Amygdala (tissue), 56 donors: ENCODE results near the gene CCR6.

Source experiments
- DNase-seq, 56 donors: peaks; one replicate each; lab custom pipeline; 2025; lab: John Stamatoyannopoulos, UW

The CCR6 gene

DNA sequence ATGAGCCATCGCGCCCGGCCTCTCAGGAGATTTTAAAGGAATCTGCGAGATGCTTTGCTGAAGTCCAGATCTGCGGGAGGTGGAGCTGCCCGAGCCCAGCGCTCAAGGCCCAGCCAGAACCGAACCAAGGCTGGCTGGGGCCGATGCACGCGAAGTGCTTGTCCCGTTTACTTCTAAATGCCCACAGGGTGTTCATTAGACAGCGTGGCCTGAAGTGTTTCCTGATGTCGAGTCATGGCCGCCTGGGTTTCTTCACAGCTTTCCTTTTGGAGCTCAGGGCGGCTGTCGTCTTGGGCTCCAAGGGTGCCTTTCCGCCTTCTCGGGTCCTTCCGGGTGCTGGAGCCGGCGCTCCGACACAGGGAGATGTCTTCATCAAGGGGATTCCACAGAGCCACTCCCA, 25.1 kb upstream of the CCR6 start:
- DNase-seq: no peak

- no peak for DNase-seq
Measured at GRCh38 chr6:167098825-167099225, 24.1 kb upstream of the CCR6 start.

DNA sequence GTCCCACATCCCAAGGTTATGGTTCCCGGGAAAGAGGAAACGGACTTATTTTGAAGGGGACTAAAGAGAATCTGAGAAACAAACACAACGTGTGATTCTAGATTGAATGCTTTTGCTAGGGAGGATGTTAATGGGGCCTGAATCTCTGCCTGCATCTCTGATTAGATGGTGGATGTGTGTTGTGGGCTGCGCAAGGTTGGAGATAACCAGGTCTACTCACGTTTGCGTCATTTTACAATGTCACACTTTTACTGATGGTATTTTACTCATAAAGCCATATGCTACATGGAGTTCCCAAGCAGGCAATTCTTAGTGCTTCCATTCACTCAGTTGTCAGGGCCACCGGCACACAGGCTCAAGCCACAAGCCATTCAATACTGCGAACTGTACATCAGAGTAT, 23.2 kb upstream of the CCR6 start:
- DNase-seq: no peak

DNA sequence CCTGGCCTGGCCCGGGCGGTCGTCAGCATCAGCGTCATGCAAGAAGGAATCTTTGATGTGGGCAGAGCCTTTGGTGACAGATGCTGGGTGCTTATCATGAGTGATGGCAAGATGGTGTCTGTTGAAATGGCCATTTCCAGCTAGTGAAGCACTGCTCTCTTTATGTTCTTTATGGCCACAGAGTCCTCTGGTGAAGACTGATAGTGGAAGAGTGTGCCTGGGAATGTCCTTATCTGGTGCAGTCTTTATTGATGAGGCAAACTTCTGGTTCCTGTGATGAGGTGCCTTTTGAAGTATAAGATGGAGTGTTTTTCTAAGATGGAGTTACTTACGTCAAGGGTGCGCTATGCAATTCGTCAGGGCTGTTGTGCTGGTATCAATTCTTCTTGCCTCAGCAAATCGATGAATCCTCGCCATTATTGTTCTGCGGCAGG, 22.6 kb upstream of the CCR6 start:
- no peak for DNase-seq

DNA sequence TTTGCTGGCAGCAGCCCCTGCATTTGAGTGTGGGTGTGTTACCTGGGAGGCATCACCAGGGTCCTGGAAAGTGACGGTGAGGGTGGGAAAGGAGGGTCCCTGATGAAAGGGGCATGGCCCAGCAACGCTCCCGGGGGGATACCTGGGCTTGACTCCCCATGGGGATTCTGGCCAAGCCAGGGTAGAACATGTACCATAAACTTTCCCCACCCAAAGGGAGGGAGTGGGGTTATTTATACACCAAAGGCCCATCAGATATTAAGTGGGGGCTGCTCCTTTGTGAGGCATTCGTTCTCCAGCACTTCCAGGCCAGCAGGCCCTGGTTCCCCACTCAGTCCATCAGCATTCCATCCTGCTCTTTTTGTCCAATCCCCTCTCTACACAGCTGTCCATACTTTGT, 20.6 kb upstream of the CCR6 start:
- DNase-seq: no peak

DNA sequence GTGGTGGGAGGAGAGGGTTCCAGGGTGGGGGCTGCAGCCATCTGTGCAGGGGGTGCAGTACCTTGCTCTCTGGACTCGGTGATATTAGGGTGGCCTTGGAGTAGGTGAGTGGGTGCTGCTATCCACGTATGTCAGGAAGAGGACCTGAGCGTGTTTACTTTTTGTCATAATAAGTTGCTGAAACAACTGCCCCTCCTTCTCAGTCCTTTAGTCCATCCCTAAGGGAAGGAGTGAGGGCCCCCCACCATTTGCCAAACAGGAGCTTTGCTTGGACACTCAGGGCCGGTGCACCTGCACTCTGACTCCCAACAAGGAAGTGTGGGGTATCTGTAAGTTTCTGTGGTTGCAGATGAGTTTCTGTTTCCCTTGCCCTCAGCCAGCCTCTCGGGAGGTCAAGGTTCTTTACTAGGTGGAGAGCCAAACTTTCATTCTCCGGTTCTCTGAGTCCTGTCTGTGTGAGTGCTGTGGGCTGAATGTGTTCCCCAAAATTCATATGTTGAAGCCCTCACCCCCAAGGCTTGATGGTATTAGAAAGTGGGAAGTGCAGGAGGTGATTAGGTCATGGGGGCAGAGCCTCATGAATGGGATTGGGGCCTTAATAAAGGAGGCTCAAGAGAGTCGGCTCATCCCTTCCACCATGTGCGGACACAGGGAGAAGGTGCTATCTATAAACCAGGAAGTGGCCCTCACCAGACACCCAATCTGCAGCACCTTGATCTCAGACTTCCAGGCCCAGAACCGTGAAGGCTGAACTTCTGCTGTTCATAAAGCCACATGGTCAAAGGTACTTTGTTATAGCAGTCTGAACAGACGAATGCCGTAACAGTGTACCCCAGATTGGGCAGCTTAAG, 19.6 kb upstream of the CCR6 start:
- DNase-seq: no peak

DNA sequence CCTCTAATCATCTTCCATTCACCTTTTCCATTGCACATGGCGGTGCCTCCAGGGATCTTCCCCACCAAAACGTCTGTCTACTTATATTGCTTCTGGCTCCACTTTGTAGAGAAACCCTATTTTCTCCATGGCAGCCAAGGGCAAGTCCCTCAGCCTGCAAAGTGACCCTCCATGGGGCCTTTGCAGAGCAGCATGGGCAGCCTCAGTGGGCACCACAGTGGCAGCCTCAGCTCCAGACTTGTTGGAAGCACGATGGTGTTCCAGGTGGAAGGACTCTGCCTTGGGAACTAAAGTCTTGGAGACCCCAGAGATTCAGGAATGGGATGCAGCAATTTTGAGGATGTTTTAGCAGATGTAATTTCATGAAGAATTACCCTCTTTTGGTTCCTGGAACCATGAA, 18.5 kb upstream of the CCR6 start:
- DNase-seq: no peak

- DNase-seq: no peak
Measured at GRCh38 chr6:167105060-167105459, 17.8 kb upstream of the CCR6 start.

- DNase-seq: no peak
Measured at GRCh38 chr6:167106406-167106805, 16.5 kb upstream of the CCR6 start.

- no peak for DNase-seq
Measured at GRCh38 chr6:167107787-167108186, 15.1 kb upstream of the CCR6 start.

GRCh38 chr6:167108278-167108677, 14.6 kb upstream of the CCR6 start:
- DNase-seq: no peak

GRCh38 chr6:167109651-167110050, 13.2 kb upstream of the CCR6 start:
- DNase-seq: no peak

- DNase-seq: no peak
Measured at GRCh38 chr6:167111597-167111996, 11.3 kb upstream of the CCR6 start.

GRCh38 chr6:167112421-167112820, 10.5 kb upstream of the CCR6 start:
- DNase-seq: no peak

DNA sequence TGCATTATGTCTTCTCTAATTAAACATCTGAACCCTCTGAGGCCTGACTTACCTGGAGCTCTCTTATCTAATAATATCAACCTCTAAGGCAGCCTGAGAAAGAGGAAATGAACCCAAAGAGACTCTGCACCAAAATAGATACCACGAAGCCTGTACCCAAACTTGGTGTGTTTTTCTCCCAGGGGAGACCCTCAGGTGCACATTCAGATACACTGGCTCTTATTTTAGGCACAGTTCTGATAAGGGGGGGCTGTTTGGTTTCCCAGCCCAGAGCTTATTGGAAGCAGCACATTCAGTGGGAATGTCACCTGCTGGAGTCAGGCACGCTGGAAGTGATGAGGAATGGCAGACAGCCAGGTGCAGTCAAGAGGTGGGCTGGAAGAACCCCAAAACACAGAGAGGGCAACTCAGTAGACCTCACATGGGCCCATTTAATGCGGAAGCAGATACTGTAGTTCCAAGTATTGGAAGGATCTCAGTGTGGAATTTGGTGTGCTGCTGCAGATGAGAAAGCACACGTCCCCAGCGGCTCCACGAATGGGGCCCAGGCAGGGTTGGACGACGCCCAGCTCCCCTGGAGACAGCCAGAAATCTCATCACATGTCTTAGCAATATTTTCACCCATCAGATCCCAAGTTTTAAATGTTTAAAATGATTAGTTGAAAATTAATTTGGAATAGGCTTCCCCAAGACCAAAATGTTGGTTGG, 9.7 kb upstream of the CCR6 start:
- no peak for DNase-seq

- DNase-seq: peak in 1 of 56 donors; percentile 16
Measured at GRCh38 chr6:167113935-167114910, 8.7 kb upstream of the CCR6 start.

- no peak for DNase-seq
Measured at GRCh38 chr6:167115054-167115453, 7.8 kb upstream of the CCR6 start.

DNA sequence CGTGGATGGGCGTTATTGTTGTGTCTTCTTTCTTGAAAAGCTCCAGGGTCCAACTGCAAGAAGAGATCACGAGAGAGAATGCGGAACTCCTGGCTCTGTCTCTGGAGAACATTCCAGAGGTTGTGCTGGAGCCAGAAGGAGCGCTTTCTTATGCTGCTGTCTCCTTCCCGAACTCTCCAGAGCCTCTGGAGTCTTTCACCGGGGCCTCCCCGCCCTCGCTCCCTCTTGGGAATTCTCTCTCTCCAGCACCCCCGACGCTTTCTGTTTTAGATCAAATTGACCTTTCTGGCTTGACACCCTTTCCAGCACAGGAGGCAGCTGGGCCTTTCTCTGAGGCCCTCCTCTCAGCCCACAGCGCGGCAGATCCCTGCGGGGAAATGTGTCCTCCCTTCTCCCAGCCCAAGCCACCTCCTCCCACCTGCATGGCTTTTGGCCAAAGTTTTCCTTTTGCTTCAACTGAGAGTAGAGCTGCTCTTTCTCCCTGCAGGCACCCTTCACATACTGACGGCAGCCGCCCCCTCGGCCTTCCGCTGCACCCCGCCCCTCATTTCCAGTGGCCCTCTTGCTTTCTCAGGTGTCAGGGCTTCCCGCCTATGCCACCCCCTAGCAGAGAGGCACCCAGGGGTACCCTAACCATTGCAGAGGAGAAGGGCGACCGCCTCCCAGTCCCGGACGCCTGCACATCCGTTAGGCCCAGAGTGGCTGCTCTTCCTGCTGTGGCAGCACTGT, 6.6 kb upstream of the CCR6 start:
- DNase-seq: no peak

DNA sequence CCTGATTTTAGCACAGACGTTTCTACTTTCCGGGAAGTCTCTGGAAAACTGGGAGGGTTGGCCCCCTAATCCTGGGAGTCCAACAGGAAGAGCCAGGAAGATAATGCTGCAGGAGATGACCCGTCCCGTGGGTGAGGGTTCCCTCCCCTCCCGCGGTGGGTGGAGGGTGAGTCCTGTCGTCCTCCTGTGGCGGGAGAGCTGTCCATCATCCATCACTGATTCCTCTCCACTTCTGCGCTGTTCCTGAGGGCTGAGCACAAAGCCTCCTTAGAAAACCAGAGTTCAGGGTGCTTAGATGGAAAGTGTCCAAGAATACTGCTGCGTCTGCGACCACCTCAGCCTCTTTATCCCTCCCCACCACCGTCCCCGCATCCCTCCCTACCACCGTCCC, 6.1 kb upstream of the CCR6 start:
- no peak for DNase-seq

- no peak for DNase-seq
Measured at GRCh38 chr6:167118006-167118405, 4.9 kb upstream of the CCR6 start.
